ENCODE measurements around the gene PTPRJ. TPM values are rescaled to one million over a fixed set of nuclear protein-coding genes. Genes with fewer than 3 reads are reported as not detected.

The PTPRJ gene
- total and polyA plus RNA-seq, 2 donors (not counting 3 experiments of a cell fraction or from before 2014, with no cell fraction given) = 3.1 to 7.7 TPM

DNA sequence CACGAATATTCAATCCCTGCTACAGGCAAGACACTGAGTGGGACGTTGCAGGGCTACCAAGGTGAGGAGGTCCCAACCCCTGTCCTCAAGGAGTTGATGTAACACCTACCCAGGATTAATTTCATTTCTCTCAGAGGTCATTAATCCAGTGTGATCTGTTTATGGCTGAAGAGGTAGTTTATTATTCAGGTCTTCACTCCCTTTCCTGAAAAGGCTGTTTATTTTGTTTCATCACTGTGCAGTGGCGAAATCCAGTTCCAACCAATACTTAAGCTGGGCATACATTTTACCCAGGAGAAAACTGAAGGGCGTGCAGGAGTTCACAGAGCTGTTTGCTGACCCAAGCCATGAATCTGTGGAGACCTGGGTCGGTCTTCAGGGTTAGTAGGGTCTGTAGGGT, 2.7 kb upstream of the PTPRJ start:
- POLR2A ChIA-PET = no interaction called here
- Histone ChIP-seq H3K27ac (ENCODE audit: insufficient read depth, low read depth, low read length) (no peak overlapping the region), H3K36me3 (ENCODE audit: control insufficient read depth in 2 of 2, extremely low read depth in 1 of 2, insufficient read depth in 2 of 2, low read length in 2 of 2) (no peaks in the 10 kb centered on the region), H3K27me3 (ENCODE audit: control insufficient read depth in 2 of 2, insufficient read depth in 2 of 2, low read length in 2 of 2) (no peaks in the 10 kb centered on the region), H3K9ac (replicated peaks; ENCODE audit: extremely low read depth, insufficient read depth, low read length) (no peak overlapping the region), H3K9me1 (replicated peaks; ENCODE audit: control insufficient read depth, extremely low read depth, insufficient read depth, low read length) (no peaks in the 10 kb centered on the region), H3K79me2 (ENCODE audit: control insufficient read depth, insufficient read depth, low read length) (peaks cover 4% of the 10 kb centered on the region), H3K4me3 (replicated peaks in 1 of 3; ENCODE audit: insufficient read depth in 1 of 3, low read depth in 1 of 3, low read length in 3 of 3) (no peak overlapping the region), H3K4me1 (ENCODE audit: control insufficient read depth, extremely low read depth, insufficient read depth, low read length) (peaks cover 7% of the 10 kb centered on the region), H3K9me3 (replicated peaks; ENCODE audit: control insufficient read depth, insufficient read depth, low read length) (no peaks in the 10 kb centered on the region), H4K20me1 (replicated peaks; ENCODE audit: control insufficient read depth, extremely low read depth, insufficient read depth, low read length) (no peaks in the 10 kb centered on the region), H2AFZ (ENCODE audit: low read depth, low read length) (no peak overlapping the region), H3K4me2 (ENCODE audit: insufficient read depth, low read length) (no peak overlapping the region)
- BruUV-seq (replicated peaks) = no TSS peak
- dilution Hi-C loops (cut with MboI; ENCODE audit: extremely low pct_ligation_motif_present, low sequenced_read_pairs) = no loop called here
- DNase-seq (ENCODE audit: low read depth, low spot score) = no peak
- intact Hi-C loops (cut with micrococcal nuclease) = no loop called here
- CTCF ChIA-PET = interaction anchor here (0.7 to 1.5 kb wide), 2 partner anchors 39 to 130 kb away, joined by 3 read pairs; no protein-coding TSS in a partner anchor
- TF ChIP-seq CTCF (IDR thresholded peaks at IDR 0.05; ENCODE audit: extremely low read depth in 1 of 2, insufficient read depth in 1 of 2, low read depth in 1 of 2, low read length in 2 of 2) = no peak
- TF ChIP-seq, protein P1, sequence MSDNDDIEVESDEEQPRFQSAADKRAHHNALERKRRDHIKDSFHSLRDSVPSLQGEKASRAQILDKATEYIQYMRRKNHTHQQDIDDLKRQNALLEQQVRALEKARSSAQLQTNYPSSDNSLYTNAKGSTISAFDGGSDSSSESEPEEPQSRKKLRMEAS (IDR thresholded peaks at IDR 0.05; ENCODE audit: insufficient read depth, insufficient read length) = no peak
- no peak for TF ChIP-seq GATA2 (IDR thresholded peaks at IDR 0.05; ENCODE audit: insufficient read depth, insufficient read length, low read depth, low read length)
- no peak for TF ChIP-seq POLR2AphosphoS5 (IDR thresholded peaks at IDR 0.05; ENCODE audit: insufficient read depth, low read depth, low read length)
- no peak for TF ChIP-seq JUN (IDR thresholded peaks at IDR 0.05; ENCODE audit: borderline replicate concordance, insufficient read depth, insufficient read length, low read depth)
- TF ChIP-seq FOS (IDR thresholded peaks at IDR 0.05; ENCODE audit: borderline replicate concordance, insufficient read depth, low read length) = no peak
- TF ChIP-seq POLR2A (IDR thresholded peaks at IDR 0.05; ENCODE audit: low read depth, low read length) = no peak
- TF ChIP-seq EZH2 (IDR thresholded peaks at IDR 0.05; ENCODE audit: borderline replicate concordance, low read depth, low read length, severe bottlenecking) = no peak
- TF ChIP-seq MYC (IDR thresholded peaks at IDR 0.05; ENCODE audit: low read depth, low read length) = no peak
- no peak for FAIRE-seq

Measured in endothelial cell of umbilical vein (primary cell).